Measurements from ENCODE around the gene COX6A1.
"Not testable (repeated sequence)": the region's sequence is repeated elsewhere in the genome, so short reads cannot be mapped to it uniquely, and the experiment has no call there.

COX6A1 gene

GRCh38 chr12:120487552-120487951, 49.6 kb downstream of the COX6A1 start:
- H3K4me1 ChIP-seq (ENCODE audit: control insufficient read depth, low read depth, low read length); H2AK5ac ChIP-seq (ENCODE audit: low read length); H2BK15ac ChIP-seq (replicated peaks; ENCODE audit: low read depth); H3K27me3 ChIP-seq (ENCODE audit: insufficient read depth, low read length, poor library complexity); H3K18ac ChIP-seq (ENCODE audit: low read length); H4K8ac ChIP-seq (ENCODE audit: low read depth, low read length); H3K36me3 ChIP-seq (ENCODE audit: control insufficient read depth, insufficient read depth, low read length); H3K4ac ChIP-seq (ENCODE audit: low read depth, low read length); H2BK120ac ChIP-seq (ENCODE audit: low read depth, low read length); DNase-seq; H2BK5ac ChIP-seq (ENCODE audit: low read length); H3K4me2 ChIP-seq (ENCODE audit: low read length); H3K79me1 ChIP-seq (ENCODE audit: low read length); H4K5ac ChIP-seq (ENCODE audit: low read length); H3K9ac ChIP-seq (ENCODE audit: low read length); H3K4me3 ChIP-seq (ENCODE audit: low read length); H3K79me2 ChIP-seq (ENCODE audit: control insufficient read depth, insufficient read depth, low read length); H3K23ac ChIP-seq (ENCODE audit: low read length); H3K27ac ChIP-seq (ENCODE audit: low read depth, low read length); H3K56ac ChIP-seq (ENCODE audit: low read length): not testable (repeated sequence)
- no CpG with 5 or more reads among the region's 7 CpGs for WGBS (ENCODE audit: extremely low coverage, insufficient coverage, low lambda C conversion rate)

- H3K79me2 ChIP-seq (ENCODE audit: control insufficient read depth, insufficient read depth, low read length): no peaks in the 10 kb centered on the region
- no peak overlapping the region for H3K4me3 ChIP-seq (ENCODE audit: low read length)
- H3K79me1 ChIP-seq (ENCODE audit: low read length): no peaks in the 10 kb centered on the region
- no peak overlapping the region for H2AK5ac ChIP-seq (ENCODE audit: low read length)
- no peaks in the 10 kb centered on the region for H3K4me1 ChIP-seq (ENCODE audit: control insufficient read depth, low read depth, low read length)
- H3K4ac ChIP-seq (ENCODE audit: low read depth, low read length): no peak overlapping the region
- H3K23ac ChIP-seq (ENCODE audit: low read length): no peak overlapping the region
- H4K8ac ChIP-seq (ENCODE audit: low read depth, low read length): no peak overlapping the region
- H2BK5ac ChIP-seq (ENCODE audit: low read length): no peak overlapping the region
- H3K56ac ChIP-seq (ENCODE audit: low read length): no peak overlapping the region
- no CpG with 5 or more reads among the region's 5 CpGs for WGBS (ENCODE audit: extremely low coverage, insufficient coverage, low lambda C conversion rate)
- no peak overlapping the region for H3K27ac ChIP-seq (ENCODE audit: low read depth, low read length)
- H3K9ac ChIP-seq (ENCODE audit: low read length): no peak overlapping the region
- no peak overlapping the region for H2BK15ac ChIP-seq (replicated peaks; ENCODE audit: low read depth)
- no peak overlapping the region for H2BK120ac ChIP-seq (ENCODE audit: low read depth, low read length)
- no peak overlapping the region for H4K5ac ChIP-seq (ENCODE audit: low read length)
- H3K27me3 ChIP-seq (ENCODE audit: insufficient read depth, low read length, poor library complexity): no peaks in the 10 kb centered on the region
- no peaks in the 10 kb centered on the region for H3K36me3 ChIP-seq (ENCODE audit: control insufficient read depth, insufficient read depth, low read length)
- H3K18ac ChIP-seq (ENCODE audit: low read length): no peak overlapping the region
- DNase-seq: no peak
- no peak overlapping the region for H3K4me2 ChIP-seq (ENCODE audit: low read length)
Measured at GRCh38 chr12:120488057-120488640, 50.2 kb downstream of the COX6A1 start.

- H3K23ac ChIP-seq (ENCODE audit: low read length): no peak overlapping the region
- H3K27ac ChIP-seq (ENCODE audit: low read depth, low read length): no peak overlapping the region
- H2AK5ac ChIP-seq (ENCODE audit: low read length): no peak overlapping the region
- no peak overlapping the region for H3K18ac ChIP-seq (ENCODE audit: low read length)
- H3K79me1 ChIP-seq (ENCODE audit: low read length): no peaks in the 10 kb centered on the region
- no peak overlapping the region for H2BK15ac ChIP-seq (replicated peaks; ENCODE audit: low read depth)
- no peak overlapping the region for H3K4ac ChIP-seq (ENCODE audit: low read depth, low read length)
- H3K9ac ChIP-seq (ENCODE audit: low read length): no peak overlapping the region
- H2BK120ac ChIP-seq (ENCODE audit: low read depth, low read length): no peak overlapping the region
- no peak for DNase-seq
- no peaks in the 10 kb centered on the region for H3K79me2 ChIP-seq (ENCODE audit: control insufficient read depth, insufficient read depth, low read length)
- H2BK5ac ChIP-seq (ENCODE audit: low read length): no peak overlapping the region
- H3K4me2 ChIP-seq (ENCODE audit: low read length): no peak overlapping the region
- no peak overlapping the region for H4K5ac ChIP-seq (ENCODE audit: low read length)
- no peak overlapping the region for H4K8ac ChIP-seq (ENCODE audit: low read depth, low read length)
- no peaks in the 10 kb centered on the region for H3K27me3 ChIP-seq (ENCODE audit: insufficient read depth, low read length, poor library complexity)
- WGBS (ENCODE audit: extremely low coverage, insufficient coverage, low lambda C conversion rate): no CpG with 5 or more reads among the region's 4 CpGs
- no peak overlapping the region for H3K4me3 ChIP-seq (ENCODE audit: low read length)
- no peaks in the 10 kb centered on the region for H3K4me1 ChIP-seq (ENCODE audit: control insufficient read depth, low read depth, low read length)
- no peak overlapping the region for H3K56ac ChIP-seq (ENCODE audit: low read length)
- H3K36me3 ChIP-seq (ENCODE audit: control insufficient read depth, insufficient read depth, low read length): no peaks in the 10 kb centered on the region
Measured at GRCh38 chr12:120489018-120489417, 51.1 kb downstream of the COX6A1 start.

GRCh38 chr12:120490325-120490724, 52.4 kb downstream of the COX6A1 start:
- no peak overlapping the region for H4K8ac ChIP-seq (ENCODE audit: low read depth, low read length)
- no peak overlapping the region for H4K5ac ChIP-seq (ENCODE audit: low read length)
- no peak overlapping the region for H2BK120ac ChIP-seq (ENCODE audit: low read depth, low read length)
- no peaks in the 10 kb centered on the region for H3K4me1 ChIP-seq (ENCODE audit: control insufficient read depth, low read depth, low read length)
- no peaks in the 10 kb centered on the region for H3K27me3 ChIP-seq (ENCODE audit: insufficient read depth, low read length, poor library complexity)
- no peak overlapping the region for H2AK5ac ChIP-seq (ENCODE audit: low read length)
- H3K4me2 ChIP-seq (ENCODE audit: low read length): no peak overlapping the region
- H2BK15ac ChIP-seq (replicated peaks; ENCODE audit: low read depth): no peak overlapping the region
- no peak overlapping the region for H3K23ac ChIP-seq (ENCODE audit: low read length)
- H2BK5ac ChIP-seq (ENCODE audit: low read length): no peak overlapping the region
- no CpG with 5 or more reads among the region's 5 CpGs for WGBS (ENCODE audit: extremely low coverage, insufficient coverage, low lambda C conversion rate)
- no peak overlapping the region for H3K18ac ChIP-seq (ENCODE audit: low read length)
- no peaks in the 10 kb centered on the region for H3K36me3 ChIP-seq (ENCODE audit: control insufficient read depth, insufficient read depth, low read length)
- no peaks in the 10 kb centered on the region for H3K79me1 ChIP-seq (ENCODE audit: low read length)
- H3K4me3 ChIP-seq (ENCODE audit: low read length): no peak overlapping the region
- H3K27ac ChIP-seq (ENCODE audit: low read depth, low read length): no peak overlapping the region
- DNase-seq: peak; percentile 22
- no peak overlapping the region for H3K56ac ChIP-seq (ENCODE audit: low read length)
- H3K79me2 ChIP-seq (ENCODE audit: control insufficient read depth, insufficient read depth, low read length): no peaks in the 10 kb centered on the region
- no peak overlapping the region for H3K9ac ChIP-seq (ENCODE audit: low read length)
- H3K4ac ChIP-seq (ENCODE audit: low read depth, low read length): no peak overlapping the region
